SK-N-DZ (cell line): ENCODE results near the gene FBXO22.
A peak's percentile ranks its signal among the peaks of the same experiment; 100 is the strongest.
"Not testable (repeated sequence)": the region's sequence is repeated elsewhere in the genome, so short reads cannot be mapped to it uniquely, and the experiment has no call there.

Source experiments
- DNase-seq: peaks from one replicate; pipeline ENCODE4 v3.0.0-alpha.2; 2015; ENCODE audit warnings: low spot score
- small RNA-seq, 2 experiments: library from RNA; depleted of rRNA; stranded (forward); fragments of <200 nt; gene quantifications; one replicate each; pipeline ENCODE3, GENCODE V24; 2014

Gene FBXO22

GRCh38 chr15:75976766-75977165 lies 73.1 kb downstream of the FBXO22 start:
- not testable (repeated sequence) for DNase-seq

GRCh38 chr15:75981149-75981815 lies 77.6 kb downstream of the FBXO22 start:
- no peak for DNase-seq

- DNase-seq, result no peak
Observed at GRCh38 chr15:75982468-75982867, 78.8 kb downstream of the FBXO22 start.

- DNase-seq, result not testable (repeated sequence)
Observed at GRCh38 chr15:75984706-75985105, 81.0 kb downstream of the FBXO22 start.

GRCh38 chr15:75985971-75986370 lies 82.3 kb downstream of the FBXO22 start:
- no peak for DNase-seq

GRCh38 chr15:75989045-75989444 lies 85.4 kb downstream of the FBXO22 start:
- DNase-seq, result no peak

- peak; percentile 8 for DNase-seq
Observed at GRCh38 chr15:75989875-75990274, 86.2 kb downstream of the FBXO22 start.

Small RNA genes lying within 50 kb of the gene (small RNA-seq; reads per million reads assigned to genes)
- 0 reads per million in 2 experiments for gene RN7SL510P
